GM19351 (cell line): ENCODE data around the gene GNLY.
A peak's percentile ranks its signal among the peaks of the same experiment; 100 is the strongest.
"Not testable (repeated sequence)": the region's sequence is repeated elsewhere in the genome, so short reads cannot be mapped to it uniquely, and the experiment has no call there.

Experiments used
- ATAC-seq: cut with Tn5 transposase; IDR thresholded peaks from one replicate; pipeline ENCODE4 v1.9.1; 2021; ENCODE audit warnings: mild to moderate bottlenecking, moderate library complexity; ENCODE audit not compliant: unreplicated experiment

GNLY gene

GRCh38 chr2:85706599-85707296, 12.6 kb downstream of the GNLY start:
- no peak for ATAC-seq

DNA sequence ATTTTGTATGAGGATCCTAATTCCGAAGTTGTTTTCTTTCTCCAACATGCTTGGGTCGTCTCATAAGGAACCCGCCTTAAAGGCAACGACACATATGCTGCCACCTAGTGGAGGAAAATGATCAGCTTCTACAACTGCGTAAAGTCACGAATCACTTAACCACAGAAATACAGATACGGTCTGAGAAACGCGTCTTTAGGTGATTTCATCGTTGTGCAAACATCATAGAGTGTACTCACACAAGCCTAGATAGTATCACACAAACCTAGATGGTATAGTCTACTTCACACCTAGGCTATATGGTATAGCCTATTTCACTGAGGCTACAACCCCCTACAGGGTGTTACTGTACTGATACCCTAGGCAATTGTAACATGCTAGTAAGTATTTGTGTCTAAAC, 13.1 kb downstream of the GNLY start:
- peak; percentile 70 for ATAC-seq

GRCh38 chr2:85708641-85709040, 14.5 kb downstream of the GNLY start:
- ATAC-seq, result no peak

DNA sequence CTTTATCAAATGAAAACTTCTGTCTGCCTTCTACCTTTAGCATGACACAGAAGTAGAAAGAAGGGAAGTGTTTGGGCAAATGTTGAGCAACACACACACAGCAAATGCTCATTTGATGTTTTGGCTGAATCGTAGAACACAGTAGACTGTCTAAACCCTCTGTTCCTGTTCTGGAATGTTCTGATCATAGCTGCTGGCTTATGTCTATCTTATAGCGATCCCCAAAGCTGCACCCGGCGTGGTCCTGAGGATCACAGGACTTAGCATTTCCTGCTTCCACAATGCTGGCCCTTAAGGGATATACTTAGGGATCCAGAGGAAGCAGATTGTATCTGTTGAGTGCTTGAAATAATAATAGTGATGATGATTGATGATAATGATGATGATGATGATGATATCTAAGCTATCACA, 15.2 kb downstream of the GNLY start:
- no peak for ATAC-seq

- no peak for ATAC-seq
Observed at GRCh38 chr2:85710687-85711577, 16.8 kb downstream of the GNLY start.

- ATAC-seq, result no peak
Observed at GRCh38 chr2:85711578-85712060, 17.5 kb downstream of the GNLY start.

GRCh38 chr2:85712336-85712735, 18.2 kb downstream of the GNLY start:
- ATAC-seq, result no peak

GRCh38 chr2:85712849-85713612, 18.9 kb downstream of the GNLY start:
- ATAC-seq, result no peak

DNA sequence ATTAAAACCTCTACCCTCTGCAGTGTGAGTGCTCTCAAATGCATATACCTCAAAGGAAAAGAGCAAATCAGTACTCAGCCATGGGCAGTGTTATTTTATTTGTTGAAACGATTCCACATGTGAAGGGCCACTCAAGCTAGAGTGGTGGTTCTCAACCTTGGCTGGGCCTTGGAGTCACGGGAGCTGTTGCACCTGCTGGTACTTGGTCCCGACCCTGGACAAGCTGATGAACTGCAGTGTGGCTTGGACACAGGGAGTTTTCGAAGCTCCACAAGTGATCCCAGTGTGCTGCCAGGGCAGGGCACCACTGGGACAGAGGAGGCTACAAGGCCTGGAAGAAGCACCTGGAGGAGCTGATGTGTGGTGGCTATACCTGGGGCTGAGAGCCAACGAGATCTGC, 19.7 kb downstream of the GNLY start:
- ATAC-seq, result no peak

DNA sequence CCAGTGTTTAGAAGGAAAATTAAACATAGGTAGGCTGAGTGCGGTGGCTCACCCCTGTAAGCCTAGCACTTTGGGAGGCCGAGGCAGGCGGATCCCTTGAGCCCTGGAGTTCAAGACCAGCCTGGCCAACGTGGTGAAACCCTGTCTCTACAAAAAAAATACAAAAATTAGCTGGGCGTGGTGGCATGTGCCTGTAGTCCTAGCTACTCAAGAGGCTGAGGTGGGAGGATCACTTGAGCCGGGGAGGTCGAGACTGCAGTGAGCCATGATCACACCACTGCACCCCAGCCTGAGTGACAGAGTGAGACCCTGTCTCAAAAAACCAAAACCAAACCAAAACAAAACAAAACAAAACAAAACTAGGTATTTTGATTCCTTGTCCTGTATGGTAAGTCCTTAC, 20.3 kb downstream of the GNLY start:
- ATAC-seq, result not testable (repeated sequence)

DNA sequence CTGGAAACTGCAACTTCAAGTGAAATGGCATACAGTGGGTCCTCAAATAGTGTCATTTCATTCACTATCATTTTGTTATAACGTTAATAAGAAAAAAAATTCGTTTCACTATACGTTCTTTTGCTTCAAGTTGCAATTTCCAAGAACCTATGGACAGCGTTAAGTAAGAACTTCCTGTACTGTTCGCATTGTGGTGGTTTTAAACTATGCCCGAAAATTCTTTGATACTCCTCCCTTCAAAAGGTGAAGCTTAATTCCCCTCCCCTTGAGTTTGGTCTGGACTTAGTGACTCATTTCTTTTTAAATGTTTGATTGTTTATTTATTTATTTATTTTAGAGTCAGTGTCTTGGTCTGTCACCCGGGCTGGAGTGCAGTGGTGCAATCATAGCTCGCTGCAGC, 20.7 kb downstream of the GNLY start:
- ATAC-seq, result no peak

GRCh38 chr2:85716346-85716914, 22.3 kb downstream of the GNLY start:
- no peak for ATAC-seq

GRCh38 chr2:85717308-85718008, 23.3 kb downstream of the GNLY start:
- ATAC-seq, result no peak

- no peak for ATAC-seq
Observed at GRCh38 chr2:85718009-85718391, 23.8 kb downstream of the GNLY start.

DNA sequence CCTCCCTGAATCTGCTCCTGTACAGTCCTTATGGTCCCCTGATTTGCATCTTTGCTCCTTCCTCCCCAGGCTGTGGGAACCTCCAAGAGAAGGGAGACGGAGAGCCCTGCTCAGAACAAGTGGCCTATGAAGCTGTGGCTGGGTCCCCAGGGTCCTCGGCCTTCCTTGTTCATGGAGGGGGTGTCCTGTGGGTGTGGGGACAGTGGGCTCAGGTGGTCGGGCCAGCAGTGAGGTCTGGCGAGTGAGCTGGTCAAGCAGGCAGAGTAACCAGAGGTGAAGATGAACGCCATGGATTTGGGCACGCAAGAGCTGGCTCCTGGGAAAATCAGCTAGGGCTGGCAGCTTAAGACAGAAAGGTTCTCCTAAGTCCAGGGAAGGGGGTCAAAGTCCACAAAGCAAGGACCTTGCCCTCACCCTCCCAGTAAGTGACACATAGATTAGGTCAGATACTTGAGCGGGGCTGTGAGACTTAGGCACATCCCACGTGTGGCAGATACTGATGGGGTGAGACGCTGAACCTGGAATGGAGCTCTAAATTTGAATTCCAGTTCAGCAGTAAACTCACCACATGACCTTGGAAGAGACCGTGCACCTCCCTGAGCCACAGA, 24.8 kb downstream of the GNLY start:
- no peak for ATAC-seq

DNA sequence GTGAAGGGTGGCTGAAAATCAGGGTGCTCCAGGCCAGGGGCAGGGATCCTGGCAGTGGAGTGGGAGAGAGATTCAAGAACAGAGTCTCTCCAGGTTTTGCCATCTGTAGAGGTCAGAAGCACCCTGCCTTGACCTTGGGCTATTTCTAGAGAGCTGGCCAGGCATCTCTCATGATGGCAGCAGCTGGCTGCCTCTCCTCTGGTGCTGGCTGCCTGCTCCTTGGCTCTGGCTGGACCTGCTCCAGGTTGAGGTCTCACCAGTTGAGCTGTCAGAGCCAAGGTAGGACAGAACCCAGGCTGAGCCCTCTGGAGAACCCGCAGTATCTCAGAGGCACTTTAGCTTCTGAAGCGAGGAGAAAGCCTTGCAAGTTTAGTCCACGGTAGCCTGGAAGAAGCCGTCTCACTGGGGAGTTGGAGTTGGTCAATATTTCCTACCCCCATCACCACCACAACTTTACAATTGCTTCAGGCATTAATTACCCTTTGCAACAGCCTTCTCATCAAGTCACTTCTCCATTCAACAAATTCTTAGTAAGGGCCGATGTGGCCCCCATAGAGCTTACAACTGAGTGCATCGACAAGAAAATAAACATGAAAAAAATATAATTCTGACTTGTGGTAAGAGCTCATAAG, 25.6 kb downstream of the GNLY start:
- ATAC-seq, result no peak

DNA sequence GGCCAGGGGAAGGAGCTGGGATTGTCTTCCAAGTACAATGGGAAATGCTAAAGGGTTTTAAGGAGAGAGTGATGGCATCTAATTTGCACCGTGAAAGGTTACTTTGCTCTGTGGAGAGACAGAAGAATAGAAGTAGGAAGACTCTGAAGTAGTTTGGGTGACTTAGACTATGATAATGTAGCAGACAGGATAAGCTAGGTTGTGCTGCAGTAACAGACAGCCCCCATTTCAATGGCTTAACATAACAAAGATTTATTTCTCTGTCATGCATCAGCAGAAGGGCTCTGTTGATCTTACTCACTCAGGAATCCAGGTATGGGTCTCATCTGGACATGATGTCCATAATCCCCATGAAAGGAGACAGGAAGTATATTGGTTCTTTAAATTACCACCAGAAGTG, 26.4 kb downstream of the GNLY start:
- ATAC-seq, result no peak

DNA sequence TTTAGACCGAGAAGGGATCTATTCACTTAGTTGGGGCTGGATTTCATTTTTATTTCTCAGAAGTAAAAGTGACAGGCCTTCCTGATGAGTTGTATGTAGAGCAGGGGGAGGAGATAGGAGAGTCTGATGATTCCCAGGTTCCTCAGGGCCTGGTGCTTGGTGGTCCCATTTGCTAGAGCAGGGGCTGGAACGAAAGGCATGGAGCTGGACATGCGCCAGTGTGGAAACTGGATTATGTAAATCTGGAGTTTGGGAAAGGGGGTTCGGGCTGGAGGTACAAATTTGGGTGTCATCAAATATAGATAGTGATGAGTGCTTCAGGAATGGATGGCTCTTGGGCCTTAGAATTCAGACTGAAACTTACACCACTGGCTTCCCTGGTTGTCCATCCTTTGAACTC, 27.5 kb downstream of the GNLY start:
- ATAC-seq, result no peak

DNA sequence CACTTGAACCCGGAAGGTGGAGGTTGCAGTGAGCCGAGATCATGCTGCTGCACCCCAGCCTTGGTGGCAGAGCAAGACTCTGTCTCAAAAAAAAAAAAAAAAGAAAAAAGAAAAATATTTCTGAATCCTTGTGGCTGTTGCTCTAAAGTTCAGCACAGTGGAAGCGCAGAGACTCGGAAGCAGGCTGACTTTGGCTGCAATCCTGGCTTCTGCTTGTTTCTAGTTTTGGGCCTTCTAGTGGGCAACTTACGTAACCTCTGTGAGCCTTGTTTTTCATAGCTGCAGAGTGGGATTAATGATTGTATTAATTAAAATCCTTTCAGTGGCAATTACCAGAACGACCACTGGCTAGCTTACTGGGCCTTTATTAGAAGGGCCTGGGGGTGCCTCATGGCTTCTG, 28.4 kb downstream of the GNLY start:
- no peak for ATAC-seq
